PC-9 (cell line): Measurements from ENCODE around the gene DSCAM.

ENCODE experiments used
- EZH2 ChIP-seq: fragments of 200-600 bp; sonication (generic); IDR thresholded peaks from 2 replicates; pipeline ENCODE4 v1.8.0; 2017; ENCODE audit warnings: antibody characterized with exemption, low read depth
- TF ChIP-seq, protein P1 (sequence below): fragments of 200-600 bp; sonication (generic); conservative IDR thresholded peaks from 2 replicates; pipeline ENCODE4 v1.6.1; 2017; ENCODE audit warnings: mixed run types, antibody characterized with exemption, mild to moderate bottlenecking, moderate library complexity

DNA sequence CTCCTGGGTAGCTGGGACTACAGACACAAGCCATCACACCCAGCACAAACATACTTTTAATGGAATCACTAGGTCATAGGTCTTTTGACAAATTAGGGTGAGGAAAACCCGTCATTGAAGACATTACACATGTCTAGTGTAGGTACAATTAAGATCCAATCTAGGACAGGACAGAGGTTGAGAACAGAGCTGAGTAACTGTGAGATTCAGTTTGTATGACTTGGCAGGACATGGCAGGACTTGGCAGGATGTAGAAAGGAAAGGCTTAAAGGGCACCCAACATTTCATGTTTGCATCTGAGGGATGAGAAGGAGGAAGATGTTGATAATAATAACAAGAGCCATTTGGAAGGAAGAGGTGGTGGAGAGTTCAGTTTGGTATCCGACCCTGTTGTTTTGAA, 496.0 kb downstream of the DSCAM start:
- TF ChIP-seq, protein P1, sequence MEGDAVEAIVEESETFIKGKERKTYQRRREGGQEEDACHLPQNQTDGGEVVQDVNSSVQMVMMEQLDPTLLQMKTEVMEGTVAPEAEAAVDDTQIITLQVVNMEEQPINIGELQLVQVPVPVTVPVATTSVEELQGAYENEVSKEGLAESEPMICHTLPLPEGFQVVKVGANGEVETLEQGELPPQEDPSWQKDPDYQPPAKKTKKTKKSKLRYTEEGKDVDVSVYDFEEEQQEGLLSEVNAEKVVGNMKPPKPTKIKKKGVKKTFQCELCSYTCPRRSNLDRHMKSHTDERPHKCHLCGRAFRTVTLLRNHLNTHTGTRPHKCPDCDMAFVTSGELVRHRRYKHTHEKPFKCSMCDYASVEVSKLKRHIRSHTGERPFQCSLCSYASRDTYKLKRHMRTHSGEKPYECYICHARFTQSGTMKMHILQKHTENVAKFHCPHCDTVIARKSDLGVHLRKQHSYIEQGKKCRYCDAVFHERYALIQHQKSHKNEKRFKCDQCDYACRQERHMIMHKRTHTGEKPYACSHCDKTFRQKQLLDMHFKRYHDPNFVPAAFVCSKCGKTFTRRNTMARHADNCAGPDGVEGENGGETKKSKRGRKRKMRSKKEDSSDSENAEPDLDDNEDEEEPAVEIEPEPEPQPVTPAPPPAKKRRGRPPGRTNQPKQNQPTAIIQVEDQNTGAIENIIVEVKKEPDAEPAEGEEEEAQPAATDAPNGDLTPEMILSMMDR = no peak
- no peak for TF ChIP-seq EZH2
